GM21526 (cell line): ENCODE data around the gene AANAT.

Experiments
- ATAC-seq: cut with Tn5 transposase; IDR thresholded peaks from one replicate; pipeline ENCODE4 v1.9.1; 2021; ENCODE audit warnings: moderate library complexity; ENCODE audit not compliant: unreplicated experiment, low FRiP score

AANAT gene

GRCh38 chr17:76467809-76468633, 618 bp downstream of the AANAT start:
- no peak for ATAC-seq

- no peak for ATAC-seq
These were observed 1.2 kb downstream of the AANAT start for GRCh38 chr17:76468634-76469010.

GRCh38 chr17:76469076-76469990, 1.9 kb downstream of the AANAT start:
- no peak for ATAC-seq

- ATAC-seq = no peak
These were observed 2.8 kb downstream of the AANAT start for GRCh38 chr17:76469991-76470739.

- no peak for ATAC-seq
These were observed 4.3 kb downstream of the AANAT start for GRCh38 chr17:76471498-76472257.

- ATAC-seq = no peak
These were observed 4.8 kb downstream of the AANAT start for GRCh38 chr17:76472258-76472645.

- ATAC-seq = no peak
These were observed 5.3 kb downstream of the AANAT start for GRCh38 chr17:76472726-76473125.

- ATAC-seq = no peak
These were observed 6.2 kb downstream of the AANAT start for GRCh38 chr17:76473541-76473985.

GRCh38 chr17:76474238-76474637, 6.8 kb downstream of the AANAT start:
- no peak for ATAC-seq

GRCh38 chr17:76474894-76475293, 7.5 kb downstream of the AANAT start:
- ATAC-seq = no peak

GRCh38 chr17:76475302-76475701, 7.9 kb downstream of the AANAT start:
- ATAC-seq = no peak

GRCh38 chr17:76476736-76477135, 9.3 kb downstream of the AANAT start:
- no peak for ATAC-seq

GRCh38 chr17:76477576-76477975, 10.2 kb downstream of the AANAT start:
- ATAC-seq = no peak

- no peak for ATAC-seq
These were observed 10.7 kb downstream of the AANAT start for GRCh38 chr17:76478097-76478496.

- no peak for ATAC-seq
These were observed 11.5 kb downstream of the AANAT start for GRCh38 chr17:76478730-76479514.

GRCh38 chr17:76479515-76480060, 12.2 kb downstream of the AANAT start:
- no peak for ATAC-seq

GRCh38 chr17:76480632-76481031, 13.2 kb downstream of the AANAT start:
- no peak for ATAC-seq

GRCh38 chr17:76481071-76481655, 13.8 kb downstream of the AANAT start:
- no peak for ATAC-seq
